SK-MEL-5 (cell line): ENCODE data around the gene SSNA1. TPM values are rescaled to one million over a fixed set of nuclear protein-coding genes. Genes with fewer than 3 reads are reported as not detected.

ENCODE experiments used
- DNase-seq: peaks from one replicate; pipeline ENCODE4 v3.0.0-alpha.2; 2016; ENCODE audit warnings: low read depth, low spot score
- in situ Hi-C: cut with HindIII; loops from 2 replicates; pipeline ENCODE4 v1.10.0; 2016; ENCODE audit warnings: low sequenced_read_pairs, high pct_unique_total_duplicates, low pct_unique_long_range_greater_than_20kb
- total RNA-seq: library from RNA; depleted of rRNA; stranded (reverse); fragments of >200 nt; shearing (Covaris generic); gene quantifications from 2 replicates; pipeline ENCODE4 v1.2.3, GENCODE V29; 2014

The SSNA1 gene
- total RNA-seq, 1 experiment from 2014 or later = 59.2 TPM

- peak; percentile 83 for DNase-seq
- in situ Hi-C loops = no loop called here
These were observed 16.9 kb downstream of the SSNA1 start, which contains the start of the genes NDOR1 and TMEM203 for GRCh38 chr9:137205126-137206069. Gene NDOR1, plus strand, starts transcription at chr9:137205700. Its CDS starts 78 bp downstream, at chr9:137205778. Gene TMEM203, minus strand, starts transcription at chr9:137205648. Its CDS starts 234 bp downstream, at chr9:137205414.

GRCh38 chr9:137206602-137207001, 18.1 kb downstream of the SSNA1 start:
- no peak for DNase-seq
- in situ Hi-C loops = no loop called here

GRCh38 chr9:137211532-137211931, 23.1 kb downstream of the SSNA1 start:
- in situ Hi-C loops = no loop called here
- DNase-seq = no peak

- DNase-seq = no peak
- in situ Hi-C loops = no loop called here
These were observed 24.0 kb downstream of the SSNA1 start for GRCh38 chr9:137212520-137212919.

GRCh38 chr9:137213160-137214060, 24.9 kb downstream of the SSNA1 start:
- in situ Hi-C loops = no loop called here
- no peak for DNase-seq

GRCh38 chr9:137214620-137215019, 26.1 kb downstream of the SSNA1 start:
- in situ Hi-C loops = no loop called here
- no peak for DNase-seq

- no peak for DNase-seq
- in situ Hi-C loops = no loop called here
These were observed 26.9 kb downstream of the SSNA1 start for GRCh38 chr9:137215196-137215986.

GRCh38 chr9:137216188-137216965, 27.9 kb downstream of the SSNA1 start:
- no peak for DNase-seq
- in situ Hi-C loops = no loop called here

- in situ Hi-C loops = no loop called here
- peak; percentile 63 for DNase-seq
These were observed 29.1 kb downstream of the SSNA1 start for GRCh38 chr9:137217276-137218211.

- no peak for DNase-seq
- in situ Hi-C loops = no loop called here
These were observed 29.8 kb downstream of the SSNA1 start for GRCh38 chr9:137218212-137218753.

GRCh38 chr9:137218754-137219271, 30.3 kb downstream of the SSNA1 start:
- no peak for DNase-seq
- in situ Hi-C loops = no loop called here

GRCh38 chr9:137219757-137220316, 31.4 kb downstream of the SSNA1 start:
- in situ Hi-C loops = no loop called here

GRCh38 chr9:137220317-137221094, 32.0 kb downstream of the SSNA1 start:
- in situ Hi-C loops = no loop called here
- DNase-seq = no peak

More at GRCh38 chr9:137219757-137220316, 31.4 kb downstream of the SSNA1 start:
- no peak for DNase-seq

- in situ Hi-C loops = no loop called here
- no peak for DNase-seq
These were observed 32.6 kb downstream of the SSNA1 start for GRCh38 chr9:137221095-137221505.
